Pancreas (tissue), 10 donors: ENCODE results near the gene FXR2. TPM values are rescaled to one million over a fixed set of nuclear protein-coding genes. Genes with fewer than 3 reads are reported as not detected.

Source experiments
- ATAC-seq, 4 donors: fragments of 200-7000 bp; cut with Tn5 transposase; one replicate each; pipeline versions ENCODE4 v1.8.0 to v1.9.1; 2020; ENCODE audit warnings: mild to moderate bottlenecking in 4 of 4, moderate library complexity in 4 of 4
- DNase-seq, 6 donors: peaks; one replicate each; pipeline ENCODE4 v3.0.0-alpha.2; 2020
- FAIRE-seq: peaks from 2 replicates; lab custom pipeline; 2012; peaks lifted over from hg19 to GRCh38; lab: Jason Lieb, UNC
- H3K27ac ChIP-seq, 4 donors: fragments of 200-600 bp; sonication (generic); 1 replicate in 3 of 4; 2 replicates in 1 of 4; pipeline versions ENCODE4 v1.5.0 to v1.8.0; 2020
- H3K27me3 ChIP-seq, 4 donors: fragments of 200-600 bp; one replicate each; pipeline ENCODE4 v1.8.0; 2021
- H3K36me3 ChIP-seq, 3 donors: fragments of 200-600 bp; sonication (generic) in 1 of 3; one replicate each; pipeline versions ENCODE4 v1.5.0 to v1.8.0; 2020 to 2021
- H3K4me1 ChIP-seq, 3 donors: fragments of 200-600 bp; one replicate each; pipeline ENCODE4 v1.8.0; 2021
- H3K4me3 ChIP-seq, 4 donors: fragments of 200-600 bp; sonication (generic) in 2 of 4; one replicate each; pipeline versions ENCODE4 v1.5.0 to v1.8.0; 2020 to 2021
- H3K9me3 ChIP-seq, 4 donors: fragments of 200-600 bp; one replicate each; pipeline ENCODE4 v1.8.0; 2021
- CTCF ChIP-seq, 4 donors: fragments of 200-600 bp; sonication (generic) in 3 of 4; IDR thresholded peaks; one replicate each; pipeline versions ENCODE4 v1.5.0 to v1.8.0; 2021; ENCODE audit warnings: antibody characterized with exemption in 4 of 4
- WGBS, 2 donors: extraction: QIAGEN DNeasy Blood & Tissue Kit; methylation state at CpG; one replicate each; pipeline ENCODE4 v1.1.7; 2013; 5-methylcytosine and 5-hydroxymethylcytosine counted together
- intact Hi-C, 3 donors: fragments of 100-400 bp; cut with DNase I; formaldehyde crosslinking; loops; one replicate each; pipeline versions ENCODE4 v1.11.1 to v1.14.2; 2022
- polyA plus RNA-seq, 2 donors: library from polyadenylated mRNA; stranded (reverse); fragments of 200-250 nt; gene quantifications; one replicate each; pipeline ENCODE4 v1.2.3, GENCODE V29; 2013
- total RNA-seq, 6 donors: library from RNA; stranded (reverse); fragmentation: NEBNext Ultra II Directional in 4 of 6; extraction: Animal tissue kit (Norgen Biotek cat#: 25700) in 4 of 6; gene quantifications; one replicate each; pipeline versions ENCODE4 v1.2.1 to v1.2.4, GENCODE V29; 2021 to 2023
- donor health status: healthy with polysubstance abuse.
- donor health status: DM: no; HTN: no; CAD: no; lungs with moderate emphysema.
- donor health status: DM: no; HTN: no; CAD: no.
- donor health status: control.
- donor health status: control.
- donor health status: Bipolar disorder and iron deficiency.
- donor health status: DM: yes; HTN: yes; CAD: no.
- donor health status: DM: no; HTN: no; CAD: no.
- donor health status: DM: no; HTN: no; CAD: no.
- donor health status: DM: yes; HTN: yes; CAD: no.

The FXR2 gene
- total and polyA plus RNA-seq, 8 donors, result 7.8 to 25.6 (median 12.6) TPM

- DNase-seq, result no peak
- 57 to 59% methylated on average over 5 of the region's 5 CpGs for WGBS, 2 donors
- H3K4me1 ChIP-seq, result peaks cover 0 to 3% (median 0%) of the 10 kb centered on the region in 3 donors
- ATAC-seq, result no peak
- no peak overlapping the region for H3K4me3 ChIP-seq
- H3K27ac ChIP-seq, result no peak overlapping the region
- no peak for TF ChIP-seq CTCF (IDR thresholded peaks at IDR 0.05)
- H3K27me3 ChIP-seq, result no peaks in the 10 kb centered on the region
- H3K36me3 ChIP-seq, result no peaks in the 10 kb centered on the region
- no peak for FAIRE-seq
- no peaks in the 10 kb centered on the region for H3K9me3 ChIP-seq
- intact Hi-C loops, result no loop called here
Observed at GRCh38 chr17:7636163-7636562, 21.5 kb upstream of the FXR2 start.

- no peak for TF ChIP-seq CTCF (IDR thresholded peaks at IDR 0.05)
- Histone ChIP-seq H3K9me3 (no peaks in the 10 kb centered on the region), H3K4me3 (no peak overlapping the region), H3K27me3 (no peaks in the 10 kb centered on the region), H3K36me3 (no peaks in the 10 kb centered on the region), H3K4me1 (peaks cover 0 to 3% (median 0%) of the 10 kb centered on the region in 3 donors), H3K27ac (no peak overlapping the region)
- FAIRE-seq (no peak), ATAC-seq (peak in 1 of 4 donors; percentile 26), DNase-seq (no peak)
- intact Hi-C loops, result no loop called here
- WGBS, 2 donors, result 28 to 32% methylated on average over 5 of the region's 5 CpGs
Observed at GRCh38 chr17:7634384-7634783, 19.7 kb upstream of the FXR2 start.

GRCh38 chr17:7633093-7633492 lies 18.4 kb upstream of the FXR2 start:
- DNase-seq (no peak), ATAC-seq (peak in 2 of 4 donors; percentile 18 to 21), FAIRE-seq (no peak)
- TF ChIP-seq CTCF (IDR thresholded peaks at IDR 0.05), result no peak
- WGBS, 2 donors, result 59 to 62% methylated on average over 2 of the region's 2 CpGs
- Histone ChIP-seq H3K4me1 (peaks cover 0 to 4% (median 0%) of the 10 kb centered on the region in 3 donors), H3K27me3 (no peaks in the 10 kb centered on the region), H3K9me3 (no peaks in the 10 kb centered on the region), H3K27ac (no peak overlapping the region), H3K4me3 (no peak overlapping the region), H3K36me3 (no peaks in the 10 kb centered on the region)
- intact Hi-C loops, result no loop called here

- no peak for FAIRE-seq
- whole genome bisulfite sequencing, 2 donors, result 45 to 49% methylated on average over 6 of the region's 6 CpGs
- ATAC-seq, result peak in 3 of 4 donors; percentile 31 to 51 (median 33)
Observed at GRCh38 chr17:7632492-7632894, 17.8 kb upstream of the FXR2 start.

More at GRCh38 chr17:7632492-7632894, 17.8 kb upstream of the FXR2 start:
- Histone ChIP-seq H3K27ac (no peak overlapping the region), H3K27me3 (no peaks in the 10 kb centered on the region), H3K4me3 (no peak overlapping the region), H3K4me1 (peaks cover 0 to 7% (median 0%) of the 10 kb centered on the region in 3 donors), H3K9me3 (no peaks in the 10 kb centered on the region), H3K36me3 (no peaks in the 10 kb centered on the region)
- TF ChIP-seq CTCF (IDR thresholded peaks at IDR 0.05), result peak in 2 of 4 donors; percentile 11 to 12
- intact Hi-C loops, result no loop called here
- peak in 2 of 6 donors; percentile 45 to 46 for DNase-seq
